ENCODE results near the gene IP6K3.

The IP6K3 gene

DNA sequence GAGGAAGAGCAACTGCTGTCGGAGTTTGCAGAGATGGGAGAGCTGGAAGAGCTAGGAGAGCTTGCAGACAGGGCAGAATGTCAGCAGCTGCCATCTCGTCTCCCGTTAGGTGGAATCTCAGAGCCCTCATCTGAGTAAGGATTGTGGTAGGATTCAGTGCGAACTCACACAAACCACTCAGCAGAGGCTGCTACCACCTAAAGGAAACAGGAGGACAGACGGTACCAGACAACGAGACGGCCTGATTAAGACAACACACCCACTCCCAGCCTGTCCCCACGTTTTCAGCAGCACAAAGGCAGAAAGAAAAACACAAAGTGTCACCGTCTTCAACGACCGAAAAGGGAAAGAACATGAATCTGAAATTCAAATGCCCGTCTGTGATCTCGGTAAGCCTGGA, 38.1 kb upstream of the IP6K3 start:
- no peak overlapping the region for H3K4me3 ChIP-seq
- no peak overlapping the region for H3K27ac ChIP-seq
- no peak for DNase-seq (ENCODE audit: low spot score)
- no peak for TF ChIP-seq CTCF (IDR thresholded peaks at IDR 0.05)

- no peak for DNase-seq (ENCODE audit: low spot score)
- Histone ChIP-seq H3K27ac (no peak overlapping the region), H3K4me3 (no peak overlapping the region)
- TF ChIP-seq CTCF (IDR thresholded peaks at IDR 0.05) = no peak
Observed at GRCh38 chr6:33783781-33784520, 37.2 kb upstream of the IP6K3 start.

GRCh38 chr6:33782561-33782960, 35.9 kb upstream of the IP6K3 start:
- no peak for TF ChIP-seq CTCF (IDR thresholded peaks at IDR 0.05)
- no peak for DNase-seq (ENCODE audit: low spot score)
- Histone ChIP-seq H3K27ac (no peak overlapping the region), H3K4me3 (no peak overlapping the region)

DNA sequence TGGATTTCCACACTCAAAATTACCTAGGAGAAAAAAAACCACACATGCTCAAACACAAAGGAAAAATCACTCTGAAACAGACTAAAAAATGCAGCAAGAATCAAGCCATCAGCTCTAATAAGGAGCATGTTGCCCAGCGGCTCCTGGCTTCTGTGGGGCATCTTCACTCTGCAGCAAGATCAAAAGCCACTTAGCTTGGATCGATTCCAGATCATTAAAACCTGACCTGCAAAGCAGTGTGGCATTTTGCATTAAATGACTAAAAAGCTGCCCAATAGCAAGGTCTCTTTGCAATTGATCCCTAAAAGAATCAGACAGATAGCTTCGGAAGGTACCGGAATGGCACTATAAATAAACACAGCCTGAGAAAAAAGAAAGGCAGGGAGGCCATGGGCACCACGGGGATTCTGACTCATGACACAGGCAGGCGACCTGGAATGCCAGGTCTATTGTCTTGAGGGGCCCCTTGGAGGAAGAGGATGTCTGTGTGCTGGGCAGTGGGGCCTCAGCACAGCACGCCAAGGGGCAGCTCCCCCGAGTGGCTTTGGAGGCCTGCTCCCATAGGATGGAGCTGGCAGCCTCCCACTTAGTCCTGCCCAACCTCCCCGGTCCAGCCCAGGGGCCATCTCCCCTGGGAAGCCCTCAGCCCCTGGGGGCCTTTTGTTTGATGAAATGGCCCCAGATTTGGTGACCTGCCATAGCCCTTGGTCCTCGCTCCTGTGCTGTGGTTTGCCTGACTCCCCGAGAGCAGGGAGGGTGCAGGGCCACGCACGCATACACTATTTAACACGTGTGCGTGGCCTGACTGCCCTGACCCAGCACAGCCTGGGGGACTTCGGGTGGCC, 34.6 kb upstream of the IP6K3 start:
- no peak overlapping the region for H3K27ac ChIP-seq
- no peak for TF ChIP-seq CTCF (IDR thresholded peaks at IDR 0.05)
- no peak overlapping the region for H3K4me3 ChIP-seq
- DNase-seq (ENCODE audit: low spot score) = no peak

- TF ChIP-seq CTCF (IDR thresholded peaks at IDR 0.05) = no peak
- no peak overlapping the region for H3K27ac ChIP-seq
- H3K4me3 ChIP-seq = no peak overlapping the region
- DNase-seq (ENCODE audit: low spot score) = no peak
Observed at GRCh38 chr6:33779895-33780294, 33.2 kb upstream of the IP6K3 start.

DNA sequence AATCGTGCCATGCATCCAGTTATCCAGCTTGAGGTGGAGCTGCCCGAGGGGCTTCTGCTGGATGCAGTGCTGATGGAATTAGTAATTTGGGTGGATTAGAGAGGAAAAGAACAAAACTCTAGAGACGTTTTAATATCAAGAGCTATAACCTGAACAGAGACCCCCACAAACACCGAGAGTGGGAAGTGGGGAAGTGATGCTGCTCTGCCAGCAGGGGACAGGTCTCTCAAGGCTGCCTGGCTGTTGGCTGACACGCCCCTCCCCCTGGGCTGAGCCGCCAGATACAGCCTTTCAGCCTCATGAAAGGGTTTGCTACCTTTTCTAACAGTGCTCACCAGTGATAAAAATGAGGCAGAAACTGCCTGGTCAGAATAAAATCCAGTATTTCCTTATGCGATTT, 32.6 kb upstream of the IP6K3 start:
- TF ChIP-seq CTCF (IDR thresholded peaks at IDR 0.05) = no peak
- Histone ChIP-seq H3K27ac (no peak overlapping the region), H3K4me3 (no peak overlapping the region)
- DNase-seq (ENCODE audit: low spot score) = no peak

Measured in coronary artery (tissue), 2 donors.